ENCODE measurements around the gene PYROXD2.

- TF ChIP-seq CDX4 (CRISPR knock-in tag; IDR thresholded peaks at IDR 0.05; ENCODE audit: borderline replicate concordance), result no peak
- TF ChIP-seq CTCF (IDR thresholded peaks at IDR 0.05), result no peak
- TF ChIP-seq NFE2L1 (CRISPR knock-in tag; IDR thresholded peaks at IDR 0.05), result no peak
- no peak for TF ChIP-seq E2F1 (CRISPR knock-in tag; IDR thresholded peaks at IDR 0.05)
- TF ChIP-seq USF2 (CRISPR knock-in tag; IDR thresholded peaks at IDR 0.05), result no peak
- TF ChIP-seq ATF3 (CRISPR knock-in tag; conservative IDR thresholded peaks at IDR 0.05), result no peak
- TF ChIP-seq CREB1 (CRISPR knock-in tag; IDR thresholded peaks at IDR 0.05), result no peak
- TF ChIP-seq PRRX2 (CRISPR knock-in tag; IDR thresholded peaks at IDR 0.05), result no peak
- no peak for TF ChIP-seq NR3C1 (CRISPR knock-in tag; conservative IDR thresholded peaks at IDR 0.05; ENCODE audit: low read depth)
- TF ChIP-seq SMAD3 (CRISPR knock-in tag; IDR thresholded peaks at IDR 0.05; ENCODE audit: borderline replicate concordance), result no peak
- no peak for TF ChIP-seq ZBTB21 (CRISPR knock-in tag; IDR thresholded peaks at IDR 0.05; ENCODE audit: borderline replicate concordance)
- TF ChIP-seq ELF4 (CRISPR knock-in tag; IDR thresholded peaks at IDR 0.05; ENCODE audit: low read depth), result no peak
- no peak for TF ChIP-seq CBFB (CRISPR knock-in tag; IDR thresholded peaks at IDR 0.05; ENCODE audit: low read depth)
Measured at GRCh38 chr10:98376485-98376884, 38.5 kb downstream of the PYROXD2 start.

All from WTC11 (cell line).